GM12891 (cell line): Measurements from ENCODE around the gene SBF1.

Experiments used
- DNase-seq: peaks from one replicate; pipeline ENCODE4 v3.0.0; 2011; ENCODE audit warnings: low spot score; ENCODE audit not compliant: insufficient read length
- FAIRE-seq: peaks from 2 replicates; lab custom pipeline; 2011; peaks lifted over from hg19 to GRCh38; lab: Jason Lieb, UNC
- PAX5 ChIP-seq: IDR thresholded peaks from 2 replicates; pipeline ENCODE4 v1.6.1; 2011; ENCODE audit warnings: low read length, moderate library complexity, mild to moderate bottlenecking; ENCODE audit not compliant: insufficient read depth, severe bottlenecking
- POLR2A ChIP-seq: IDR thresholded peaks from 2 replicates; pipeline ENCODE4 v1.6.1; 2011; ENCODE audit warnings: low read depth, low read length, control low read depth
- POLR2AphosphoS5 ChIP-seq: IDR thresholded peaks from 2 replicates; pipeline ENCODE4 v1.6.1; 2011; ENCODE audit warnings: low read depth, low read length, control low read depth
- POU2F2 ChIP-seq: IDR thresholded peaks from 2 replicates; pipeline ENCODE4 v1.6.1; 2011; ENCODE audit warnings: low read depth, mild to moderate bottlenecking, control low read depth, low read length, moderate library complexity
- SPI1 ChIP-seq: IDR thresholded peaks from 2 replicates; pipeline ENCODE4 v1.6.1; 2011; ENCODE audit warnings: low read depth, low read length, control low read depth
- TAF1 ChIP-seq: IDR thresholded peaks from 2 replicates; pipeline ENCODE4 v1.6.1; 2011; ENCODE audit warnings: low read depth, low read length, control low read depth

SBF1 gene

DNA sequence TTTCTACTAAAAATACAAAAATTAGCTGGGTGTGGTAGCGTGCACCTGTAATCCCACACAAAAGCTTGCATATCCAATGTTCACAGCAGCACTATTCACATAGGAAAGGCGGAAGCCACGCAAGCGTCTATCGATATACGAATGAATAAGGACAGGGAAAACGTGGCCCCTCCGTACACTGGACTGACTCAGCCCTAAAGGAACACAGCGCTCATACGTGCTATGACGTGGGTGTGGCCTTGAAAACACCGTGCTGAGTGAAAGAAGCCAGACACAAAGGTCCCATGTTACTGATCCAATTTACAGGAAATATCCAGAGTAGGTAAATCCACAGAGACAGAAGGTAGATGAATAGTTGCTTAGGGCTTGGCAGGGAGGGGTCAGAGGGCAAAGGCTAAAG is 25.6 kb upstream of the SBF1 start:
- no peak for DNase-seq
- FAIRE-seq, result no peak
- TF ChIP-seq POLR2A (no peak), TAF1 (no peak), SPI1 (no peak), POLR2AphosphoS5 (no peak), POU2F2 (no peak), PAX5 (no peak)

DNA sequence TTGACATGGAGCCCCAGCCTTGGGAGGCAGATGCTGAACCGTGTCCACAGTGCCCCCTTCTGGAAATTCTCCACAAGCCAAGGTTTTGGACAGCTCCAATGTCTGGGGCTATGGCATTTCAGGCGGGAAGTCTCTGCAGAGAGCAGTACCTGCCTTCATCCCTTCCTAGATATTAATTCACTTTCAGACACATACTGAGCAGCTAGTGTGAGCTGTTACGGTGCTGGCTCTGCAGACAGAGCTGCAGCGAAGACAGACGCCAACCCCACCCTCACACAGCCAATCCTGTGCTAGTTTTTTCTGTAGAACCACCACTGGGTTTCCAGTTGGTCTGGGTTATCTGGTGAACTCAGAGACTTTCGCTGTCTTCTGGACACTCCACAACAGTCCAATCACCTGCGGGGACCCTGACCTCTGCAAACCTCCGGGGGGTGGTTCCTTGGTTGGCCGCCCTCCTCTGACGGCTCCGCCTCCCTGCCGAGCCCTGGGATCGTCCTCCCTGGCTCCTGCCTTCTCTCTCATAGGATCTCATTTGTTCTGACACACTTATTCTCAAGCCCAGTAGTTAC is 23.6 kb upstream of the SBF1 start:
- DNase-seq (no peak), FAIRE-seq (peak; percentile 90)
- TF ChIP-seq PAX5 (no peak), TAF1 (no peak), POLR2AphosphoS5 (no peak), SPI1 (no peak), POU2F2 (no peak), POLR2A (no peak)

DNA sequence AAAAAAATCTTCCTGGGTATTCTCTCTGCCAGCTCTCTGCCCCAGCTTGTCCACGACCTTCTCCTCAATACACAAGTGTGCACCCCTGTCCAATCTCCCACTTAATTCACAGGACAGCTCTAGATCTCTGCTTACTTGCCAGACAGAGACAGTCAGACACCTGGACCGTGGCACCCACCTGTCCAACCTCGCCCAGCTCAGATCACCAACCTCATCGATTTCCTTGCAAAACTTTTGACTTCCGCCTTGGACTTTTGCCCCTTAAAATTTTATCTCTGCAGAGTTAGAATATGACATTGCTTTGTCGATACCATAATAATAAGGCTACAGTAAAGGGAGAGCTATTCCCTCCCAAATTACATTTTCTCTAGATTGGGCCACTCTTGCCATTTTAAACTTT is 22.3 kb upstream of the SBF1 start:
- no peak for FAIRE-seq
- no peak for TF ChIP-seq POLR2A
- no peak for TF ChIP-seq PAX5
- no peak for TF ChIP-seq SPI1
- no peak for TF ChIP-seq POLR2AphosphoS5
- no peak for TF ChIP-seq POU2F2
- no peak for TF ChIP-seq TAF1
- no peak for DNase-seq

GRCh38 chr22:50490531-50491308 is 15.9 kb upstream of the SBF1 start:
- DNase-seq (no peak), FAIRE-seq (peak; percentile 58)
- TF ChIP-seq PAX5 (no peak), SPI1 (no peak), POLR2A (no peak), TAF1 (no peak), POU2F2 (no peak), POLR2AphosphoS5 (no peak)

DNA sequence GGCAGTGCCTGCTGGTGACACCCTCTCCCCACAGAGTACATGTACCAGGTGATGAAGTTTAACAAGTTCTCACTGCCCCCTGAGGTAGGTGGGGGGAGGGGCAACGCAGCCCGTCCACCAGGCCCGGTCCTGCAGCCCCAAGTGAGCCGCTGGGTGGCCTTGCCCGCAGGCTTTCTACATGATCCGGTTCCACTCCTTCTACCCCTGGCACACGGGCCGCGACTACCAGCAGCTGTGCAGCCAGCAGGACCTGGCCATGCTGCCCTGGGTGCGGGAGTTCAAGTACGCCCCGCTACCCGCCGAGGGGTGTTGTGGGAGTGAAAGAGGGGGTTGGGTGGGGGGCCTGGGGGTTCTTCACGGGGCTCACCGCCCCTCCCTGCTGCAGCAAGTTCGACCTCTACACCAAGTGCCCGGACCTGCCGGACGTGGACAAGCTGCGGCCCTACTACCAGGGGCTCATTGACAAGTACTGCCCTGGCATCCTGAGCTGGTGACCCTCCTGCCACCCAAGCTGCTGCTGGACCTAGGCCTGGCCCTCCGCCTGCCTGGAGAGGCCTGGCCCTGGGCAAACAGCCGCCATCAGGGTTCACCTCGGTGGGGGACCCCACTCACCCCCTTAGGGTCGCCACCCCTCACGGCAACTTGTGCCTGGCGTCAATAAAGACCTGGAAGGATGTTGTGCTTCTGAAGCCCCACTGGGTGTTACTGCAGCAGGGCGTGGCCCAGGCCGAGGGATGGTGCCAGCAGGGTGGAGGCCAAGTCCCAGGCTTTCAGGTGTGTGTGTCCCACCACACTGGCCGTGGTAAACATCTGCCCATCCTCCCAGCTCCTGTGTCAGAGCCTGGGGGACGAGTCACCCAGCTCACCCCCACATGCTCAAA is 14.8 kb upstream of the SBF1 start:
- no peak for TF ChIP-seq SPI1
- no peak for TF ChIP-seq POLR2AphosphoS5
- no peak for TF ChIP-seq TAF1
- no peak for TF ChIP-seq POU2F2
- TF ChIP-seq POLR2A, result no peak
- no peak for TF ChIP-seq PAX5
- no peak for FAIRE-seq
- DNase-seq, result no peak

GRCh38 chr22:50488886-50489285 is 14.1 kb upstream of the SBF1 start:
- FAIRE-seq, result no peak
- TF ChIP-seq PAX5, result no peak
- no peak for TF ChIP-seq POLR2A
- no peak for DNase-seq

DNA sequence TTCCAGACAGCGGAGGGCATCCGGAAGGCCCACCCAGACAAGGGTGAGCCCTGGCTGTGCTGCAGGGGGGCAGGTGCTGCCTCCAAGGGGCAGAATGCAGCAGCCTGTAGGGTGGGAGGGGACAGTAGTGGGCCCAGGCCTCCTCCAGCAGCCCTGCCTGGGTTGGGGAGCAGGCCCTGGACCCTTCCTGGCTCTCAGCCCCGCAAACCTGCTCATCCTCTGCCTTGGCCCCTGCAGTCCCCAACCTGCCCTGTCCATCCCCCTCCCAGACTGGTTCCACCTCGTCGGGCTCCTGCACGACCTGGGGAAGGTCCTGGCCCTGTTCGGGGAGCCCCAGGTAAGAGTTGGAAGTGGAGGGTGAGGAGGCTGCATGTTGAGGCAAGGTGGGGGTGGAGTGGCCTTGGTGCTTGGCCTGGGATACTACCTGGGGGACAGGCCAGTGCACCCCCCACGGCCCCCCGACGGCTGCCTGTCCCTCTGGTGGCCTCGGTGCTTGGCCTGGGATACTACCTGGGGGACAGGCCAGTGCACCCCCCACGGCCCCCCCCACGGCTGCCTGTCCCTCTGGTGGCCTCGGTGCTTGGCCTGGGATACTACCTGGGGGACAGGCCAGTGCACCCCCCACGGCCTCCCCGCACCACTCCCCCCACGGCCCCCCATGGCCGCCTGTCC is 13.3 kb upstream of the SBF1 start:
- peak; percentile 25 for DNase-seq
- TF ChIP-seq SPI1, result no peak
- no peak for TF ChIP-seq POLR2AphosphoS5
- TF ChIP-seq POLR2A, result no peak
- TF ChIP-seq PAX5, result no peak
- TF ChIP-seq TAF1, result no peak
- TF ChIP-seq POU2F2, result no peak
- no peak for FAIRE-seq

GRCh38 chr22:50487290-50488005 is 12.6 kb upstream of the SBF1 start:
- DNase-seq (no peak), FAIRE-seq (no peak)
- TF ChIP-seq POU2F2, result no peak
- no peak for TF ChIP-seq POLR2A
- TF ChIP-seq SPI1, result no peak
- no peak for TF ChIP-seq PAX5
- no peak for TF ChIP-seq TAF1
- TF ChIP-seq POLR2AphosphoS5, result no peak
